Measurements from ENCODE around the gene GDF7. TPM values are rescaled to one million over a fixed set of nuclear protein-coding genes. Genes with fewer than 3 reads are reported as not detected.
A peak's percentile ranks its signal among the peaks of the same experiment; 100 is the strongest.

Gene GDF7
- total and polyA plus RNA-seq, 4 donors: 4.1 to 16.4 (median 15.7) TPM

GRCh38 chr2:20667151-20667530, 197 bp downstream of the GDF7 start:
- WGBS, 2 donors: 0% methylated on average over 5 to 62 of the region's 62 CpGs
- Histone ChIP-seq H3K36me3 (ENCODE audit: control insufficient read depth in 1 of 2, insufficient read depth in 2 of 2, low read length in 1 of 2) (peaks cover 0 to 2% of the 10 kb centered on the region in 2 donors), H3K4me1 (ENCODE audit: control insufficient read depth in 1 of 2, insufficient read depth in 2 of 2, low read length in 2 of 2) (no peaks in the 10 kb centered on the region), H3K9me3 (ENCODE audit: control insufficient read depth, low read length) (no peaks in the 10 kb centered on the region), H3K27me3 (ENCODE audit: control insufficient read depth in 1 of 2, insufficient read depth in 2 of 2, low read length in 1 of 2) (no peaks in the 10 kb centered on the region), H3K4me3 (ENCODE audit: low read length in 2 of 2) (peak overlapping the region; percentile 33 to 74), H3K27ac (ENCODE audit: low read depth in 1 of 2, low read length in 2 of 2) (peak overlapping the region in 1 of 2 donors; percentile 19)
- intact Hi-C loops (cut with DNase I): loop anchor here in 1 of 2 donors (2.0 kb wide), 1 partner anchor 296 kb away; no protein-coding TSS in a partner anchor
- DNase-seq (no peak), ATAC-seq (ENCODE audit: low FRiP score) (no peak)

DNA sequence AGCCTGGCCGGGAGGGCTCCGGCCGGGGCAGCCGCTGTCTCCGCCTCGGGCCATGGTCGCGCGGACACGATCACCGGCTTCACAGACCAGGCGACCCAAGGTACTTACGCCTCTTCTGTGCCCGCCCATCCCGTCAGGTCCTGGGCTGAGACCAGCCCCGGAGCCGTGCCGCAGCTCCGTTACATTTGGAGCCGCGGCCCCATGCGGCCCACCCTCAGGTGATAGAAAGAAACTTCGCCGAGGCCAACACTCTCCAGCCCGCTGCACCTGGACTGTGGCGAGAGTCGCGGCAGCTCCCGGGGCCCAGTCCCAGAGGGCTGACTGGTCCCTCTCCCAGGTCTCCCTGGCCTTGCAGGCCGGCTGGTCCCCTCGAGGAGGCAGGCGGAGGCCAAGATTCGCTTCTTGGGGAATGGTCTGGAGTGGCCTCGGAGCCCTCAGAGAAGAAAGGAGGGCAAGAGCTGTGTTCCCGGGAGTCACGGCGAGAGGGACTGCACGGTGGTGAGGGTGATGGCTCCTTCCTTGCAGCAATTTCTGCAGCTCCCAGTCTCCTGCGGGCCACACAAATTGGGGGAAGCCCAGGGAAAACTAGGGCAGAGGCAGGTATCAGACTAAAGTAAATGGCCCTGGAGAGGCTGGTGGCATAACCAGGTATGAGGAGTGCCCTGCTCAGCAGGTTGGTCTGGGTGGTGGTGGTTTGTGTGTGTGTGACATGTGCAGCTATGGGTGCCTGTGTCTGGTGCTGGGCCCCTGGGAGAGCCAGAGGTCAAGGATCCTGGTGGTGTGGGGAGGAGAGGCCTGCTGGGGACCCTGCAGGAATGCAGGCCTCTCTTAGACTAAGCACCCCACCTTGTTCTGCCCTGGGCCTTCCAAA, 822 bp downstream of the GDF7 start:
- WGBS, 2 donors: 3% methylated on average over 27 to 39 of the region's 39 CpGs
- Histone ChIP-seq H3K9me3 (ENCODE audit: control insufficient read depth, low read length) (no peaks in the 10 kb centered on the region), H3K27ac (ENCODE audit: low read depth in 1 of 2, low read length in 2 of 2) (peak overlapping the region in 1 of 2 donors; percentile 19), H3K36me3 (ENCODE audit: control insufficient read depth in 1 of 2, insufficient read depth in 2 of 2, low read length in 1 of 2) (peaks cover 0 to 2% of the 10 kb centered on the region in 2 donors), H3K27me3 (ENCODE audit: control insufficient read depth in 1 of 2, insufficient read depth in 2 of 2, low read length in 1 of 2) (no peaks in the 10 kb centered on the region), H3K4me1 (ENCODE audit: control insufficient read depth in 1 of 2, insufficient read depth in 2 of 2, low read length in 2 of 2) (no peaks in the 10 kb centered on the region), H3K4me3 (ENCODE audit: low read length in 2 of 2) (peak overlapping the region; percentile 33 to 74)
- intact Hi-C loops (cut with DNase I): loop anchor here in 1 of 2 donors (2.0 kb wide), 1 partner anchor 295 kb away; no protein-coding TSS in a partner anchor
- DNase-seq: peak in 1 of 2 donors; percentile 48
- ATAC-seq (ENCODE audit: low FRiP score): no peak

GRCh38 chr2:20668451-20668850, 1.5 kb downstream of the GDF7 start:
- H3K27me3 ChIP-seq (ENCODE audit: control insufficient read depth in 1 of 2, insufficient read depth in 2 of 2, low read length in 1 of 2): no peaks in the 10 kb centered on the region
- peak in 1 of 2 donors; percentile 43 for DNase-seq
- peak overlapping the region; percentile 33 to 74 for H3K4me3 ChIP-seq (ENCODE audit: low read length in 2 of 2)
- peak overlapping the region in 1 of 2 donors; percentile 14 for H3K27ac ChIP-seq (ENCODE audit: low read depth in 1 of 2, low read length in 2 of 2)
- intact Hi-C loops (cut with DNase I): no loop called here
- no peak for ATAC-seq (ENCODE audit: low FRiP score)
- H3K9me3 ChIP-seq (ENCODE audit: control insufficient read depth, low read length): no peaks in the 10 kb centered on the region
- H3K4me1 ChIP-seq (ENCODE audit: control insufficient read depth in 1 of 2, insufficient read depth in 2 of 2, low read length in 2 of 2): no peaks in the 10 kb centered on the region
- WGBS, 2 donors: 60 to 64% methylated on average over 6 of the region's 6 CpGs
- peaks cover 0 to 2% of the 10 kb centered on the region in 2 donors for H3K36me3 ChIP-seq (ENCODE audit: control insufficient read depth in 1 of 2, insufficient read depth in 2 of 2, low read length in 1 of 2)

GRCh38 chr2:20668871-20669475, 2.0 kb downstream of the GDF7 start:
- WGBS, 2 donors: 46 to 58% methylated on average over 8 of the region's 8 CpGs
- Histone ChIP-seq H3K27me3 (ENCODE audit: control insufficient read depth in 1 of 2, insufficient read depth in 2 of 2, low read length in 1 of 2) (no peaks in the 10 kb centered on the region), H3K9me3 (ENCODE audit: control insufficient read depth, low read length) (no peaks in the 10 kb centered on the region), H3K36me3 (ENCODE audit: control insufficient read depth in 1 of 2, insufficient read depth in 2 of 2, low read length in 1 of 2) (peaks cover 0 to 2% of the 10 kb centered on the region in 2 donors), H3K27ac (ENCODE audit: low read depth in 1 of 2, low read length in 2 of 2) (peak overlapping the region in 1 of 2 donors; percentile 14), H3K4me3 (ENCODE audit: low read length in 2 of 2) (peak overlapping the region in 1 of 2 donors; percentile 74), H3K4me1 (ENCODE audit: control insufficient read depth in 1 of 2, insufficient read depth in 2 of 2, low read length in 2 of 2) (no peaks in the 10 kb centered on the region)
- ATAC-seq (ENCODE audit: low FRiP score) (no peak), DNase-seq (no peak)
- intact Hi-C loops (cut with DNase I): no loop called here

DNA sequence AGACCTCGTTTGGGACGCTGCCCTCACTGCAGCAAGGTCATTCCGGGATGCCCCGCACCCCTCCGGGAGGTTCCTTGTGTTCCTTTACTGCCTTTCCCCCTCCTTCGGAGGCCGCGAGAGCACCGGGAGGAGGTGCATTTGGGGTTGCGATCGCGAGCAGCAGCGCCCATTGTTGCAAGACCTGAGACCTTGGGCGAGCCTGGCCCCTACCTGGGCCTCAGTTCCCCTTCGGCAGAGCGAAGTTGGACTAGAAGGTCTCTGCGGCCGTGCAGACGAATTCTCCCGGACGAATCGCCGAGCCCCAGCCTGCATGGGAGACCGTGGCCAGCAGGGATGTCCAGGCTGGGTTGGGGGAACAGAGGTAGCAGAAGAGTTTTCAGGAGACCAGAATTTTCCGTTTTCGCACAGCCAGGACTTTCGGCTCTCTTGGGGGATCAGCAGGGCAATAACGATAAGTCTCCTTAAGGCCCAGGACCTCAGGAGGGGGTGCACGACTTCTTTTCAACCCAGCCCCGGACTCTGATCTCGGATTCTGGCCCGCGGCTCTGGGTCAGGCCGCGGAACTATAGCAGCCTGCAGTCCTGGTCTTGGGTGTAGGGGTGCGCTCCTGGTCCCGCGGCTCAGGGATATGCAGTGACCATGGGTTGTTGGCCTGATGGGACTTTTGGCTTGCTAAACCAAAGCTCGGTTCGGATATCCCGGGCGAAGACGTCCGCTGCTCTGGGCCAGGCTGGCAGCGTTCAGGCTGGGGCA, 2.8 kb downstream of the GDF7 start:
- DNase-seq (peak in 1 of 2 donors; percentile 40), ATAC-seq (ENCODE audit: low FRiP score) (no peak)
- Histone ChIP-seq H3K4me3 (ENCODE audit: low read length in 2 of 2) (no peak overlapping the region), H3K27me3 (ENCODE audit: control insufficient read depth in 1 of 2, insufficient read depth in 2 of 2, low read length in 1 of 2) (no peaks in the 10 kb centered on the region), H3K27ac (ENCODE audit: low read depth in 1 of 2, low read length in 2 of 2) (no peak overlapping the region), H3K4me1 (ENCODE audit: control insufficient read depth in 1 of 2, insufficient read depth in 2 of 2, low read length in 2 of 2) (no peaks in the 10 kb centered on the region), H3K36me3 (ENCODE audit: control insufficient read depth in 1 of 2, insufficient read depth in 2 of 2, low read length in 1 of 2) (peaks cover 0 to 2% of the 10 kb centered on the region in 2 donors), H3K9me3 (ENCODE audit: control insufficient read depth, low read length) (no peaks in the 10 kb centered on the region)
- WGBS, 2 donors: 87 to 91% methylated on average over 45 of the region's 45 CpGs
- intact Hi-C loops (cut with DNase I): loop anchor here in 1 of 2 donors (5.0 kb wide), 1 partner anchor 368 kb away; no protein-coding TSS in a partner anchor

- intact Hi-C loops (cut with DNase I): loop anchor here in 1 of 2 donors (5.0 kb wide), 1 partner anchor 367 kb away; no protein-coding TSS in a partner anchor
- no peaks in the 10 kb centered on the region for H3K9me3 ChIP-seq (ENCODE audit: control insufficient read depth, low read length)
- H3K4me1 ChIP-seq (ENCODE audit: control insufficient read depth in 1 of 2, insufficient read depth in 2 of 2, low read length in 2 of 2): no peaks in the 10 kb centered on the region
- no peak for ATAC-seq (ENCODE audit: low FRiP score)
- peak in 1 of 2 donors; percentile 50 for DNase-seq
- no peak overlapping the region for H3K4me3 ChIP-seq (ENCODE audit: low read length in 2 of 2)
- 78 to 81% methylated on average over 78 to 83 of the region's 83 CpGs for WGBS, 2 donors
- peaks cover 0 to 2% of the 10 kb centered on the region in 2 donors for H3K36me3 ChIP-seq (ENCODE audit: control insufficient read depth in 1 of 2, insufficient read depth in 2 of 2, low read length in 1 of 2)
- no peak overlapping the region for H3K27ac ChIP-seq (ENCODE audit: low read depth in 1 of 2, low read length in 2 of 2)
- H3K27me3 ChIP-seq (ENCODE audit: control insufficient read depth in 1 of 2, insufficient read depth in 2 of 2, low read length in 1 of 2): no peaks in the 10 kb centered on the region
Observed at GRCh38 chr2:20670315-20671035, 3.5 kb downstream of the GDF7 start.

- Histone ChIP-seq H3K27ac (ENCODE audit: low read depth in 1 of 2, low read length in 2 of 2) (no peak overlapping the region), H3K27me3 (ENCODE audit: control insufficient read depth in 1 of 2, insufficient read depth in 2 of 2, low read length in 1 of 2) (no peaks in the 10 kb centered on the region), H3K4me1 (ENCODE audit: control insufficient read depth in 1 of 2, insufficient read depth in 2 of 2, low read length in 2 of 2) (no peaks in the 10 kb centered on the region), H3K9me3 (ENCODE audit: control insufficient read depth, low read length) (no peaks in the 10 kb centered on the region), H3K4me3 (ENCODE audit: low read length in 2 of 2) (no peak overlapping the region), H3K36me3 (ENCODE audit: control insufficient read depth in 1 of 2, insufficient read depth in 2 of 2, low read length in 1 of 2) (peaks cover 0 to 2% of the 10 kb centered on the region in 2 donors)
- 81 to 83% methylated on average over 58 to 60 of the region's 60 CpGs for WGBS, 2 donors
- DNase-seq (peak in 1 of 2 donors; percentile 27), ATAC-seq (ENCODE audit: low FRiP score) (no peak)
- intact Hi-C loops (cut with DNase I): loop anchor here in 1 of 2 donors (5.0 kb wide), 1 partner anchor 366 kb away; no protein-coding TSS in a partner anchor
Observed at GRCh38 chr2:20671036-20671735, 4.2 kb downstream of the GDF7 start.
